Measurements from ENCODE around the gene YEATS2.

The YEATS2 gene

GRCh38 chr3:183829466-183829865, 131.9 kb downstream of the YEATS2 start:
- H3K4me3 ChIP-seq (ENCODE audit: low read depth, low read length), result no peak overlapping the region
- TF ChIP-seq CTCF (IDR thresholded peaks at IDR 0.05; ENCODE audit: low read depth, low read length, missing control alignments), result no peak
- DNase-seq (ENCODE audit: low read depth), result no peak

GRCh38 chr3:183830187-183830586, 132.6 kb downstream of the YEATS2 start:
- no peak for TF ChIP-seq CTCF (IDR thresholded peaks at IDR 0.05; ENCODE audit: low read depth, low read length, missing control alignments)
- DNase-seq (ENCODE audit: low read depth), result no peak
- no peak overlapping the region for H3K4me3 ChIP-seq (ENCODE audit: low read depth, low read length)

GRCh38 chr3:183833516-183833915, 135.9 kb downstream of the YEATS2 start:
- no peak for TF ChIP-seq CTCF (IDR thresholded peaks at IDR 0.05; ENCODE audit: low read depth, low read length, missing control alignments)
- no peak overlapping the region for H3K4me3 ChIP-seq (ENCODE audit: low read depth, low read length)
- no peak for DNase-seq (ENCODE audit: low read depth)

GRCh38 chr3:183837390-183837789, 139.8 kb downstream of the YEATS2 start:
- no peak overlapping the region for H3K4me3 ChIP-seq (ENCODE audit: low read depth, low read length)
- no peak for DNase-seq (ENCODE audit: low read depth)
- TF ChIP-seq CTCF (IDR thresholded peaks at IDR 0.05; ENCODE audit: low read depth, low read length, missing control alignments), result no peak

GRCh38 chr3:183837894-183838293, 140.3 kb downstream of the YEATS2 start:
- H3K4me3 ChIP-seq (ENCODE audit: low read depth, low read length), result no peak overlapping the region
- DNase-seq (ENCODE audit: low read depth), result no peak
- TF ChIP-seq CTCF (IDR thresholded peaks at IDR 0.05; ENCODE audit: low read depth, low read length, missing control alignments), result no peak

- no peak for DNase-seq (ENCODE audit: low read depth)
- no peak for TF ChIP-seq CTCF (IDR thresholded peaks at IDR 0.05; ENCODE audit: low read depth, low read length, missing control alignments)
- no peak overlapping the region for H3K4me3 ChIP-seq (ENCODE audit: low read depth, low read length)
Measured at GRCh38 chr3:183839751-183840150, 142.2 kb downstream of the YEATS2 start.

GRCh38 chr3:183844606-183845005, 147.0 kb downstream of the YEATS2 start:
- DNase-seq (ENCODE audit: low read depth), result no peak
- no peak overlapping the region for H3K4me3 ChIP-seq (ENCODE audit: low read depth, low read length)
- TF ChIP-seq CTCF (IDR thresholded peaks at IDR 0.05; ENCODE audit: low read depth, low read length, missing control alignments), result no peak

All from GM12864 (cell line).